Skeletal muscle satellite cell (primary cell): ENCODE data around the gene CACNB4.

ENCODE experiments used
- H3K27me3 ChIP-seq: 2 replicates; pipeline ENCODE4 v1.7.0; 2013; ENCODE audit warnings: low read length; ENCODE audit not compliant: control insufficient read depth, insufficient read depth
- H3K36me3 ChIP-seq: 2 replicates; pipeline ENCODE4 v1.7.0; 2013; ENCODE audit warnings: mild to moderate bottlenecking, control low read depth, low read length; ENCODE audit not compliant: insufficient read depth
- H3K4me1 ChIP-seq: 2 replicates; pipeline ENCODE4 v1.7.0; 2013; ENCODE audit warnings: low read length; ENCODE audit not compliant: control insufficient read depth, insufficient read depth
- H3K4me2 ChIP-seq: 2 replicates; pipeline ENCODE4 v1.7.0; 2013; ENCODE audit warnings: mild to moderate bottlenecking, low read length
- H3K4me3 ChIP-seq: 2 replicates; pipeline ENCODE4 v1.7.0; 2013; ENCODE audit warnings: low read length
- H3K9ac ChIP-seq: 2 replicates; pipeline ENCODE4 v1.7.0; 2013; ENCODE audit warnings: mild to moderate bottlenecking, low read depth, low read length, moderate library complexity
- H3K9me3 ChIP-seq: replicated peaks from 2 replicates; pipeline ENCODE4 v1.7.0; 2013; ENCODE audit warnings: mild to moderate bottlenecking, control low read depth, low read length

The CACNB4 gene

GRCh38 chr2:151968770-151969470 is 129.9 kb downstream of the CACNB4 start:
- H3K27me3 ChIP-seq: no peaks in the 10 kb centered on the region
- H3K36me3 ChIP-seq: no peaks in the 10 kb centered on the region
- no peak overlapping the region for H3K4me3 ChIP-seq
- no peaks in the 10 kb centered on the region for H3K9me3 ChIP-seq
- H3K4me1 ChIP-seq: no peaks in the 10 kb centered on the region
- no peak overlapping the region for H3K9ac ChIP-seq
- H3K4me2 ChIP-seq: no peak overlapping the region

DNA sequence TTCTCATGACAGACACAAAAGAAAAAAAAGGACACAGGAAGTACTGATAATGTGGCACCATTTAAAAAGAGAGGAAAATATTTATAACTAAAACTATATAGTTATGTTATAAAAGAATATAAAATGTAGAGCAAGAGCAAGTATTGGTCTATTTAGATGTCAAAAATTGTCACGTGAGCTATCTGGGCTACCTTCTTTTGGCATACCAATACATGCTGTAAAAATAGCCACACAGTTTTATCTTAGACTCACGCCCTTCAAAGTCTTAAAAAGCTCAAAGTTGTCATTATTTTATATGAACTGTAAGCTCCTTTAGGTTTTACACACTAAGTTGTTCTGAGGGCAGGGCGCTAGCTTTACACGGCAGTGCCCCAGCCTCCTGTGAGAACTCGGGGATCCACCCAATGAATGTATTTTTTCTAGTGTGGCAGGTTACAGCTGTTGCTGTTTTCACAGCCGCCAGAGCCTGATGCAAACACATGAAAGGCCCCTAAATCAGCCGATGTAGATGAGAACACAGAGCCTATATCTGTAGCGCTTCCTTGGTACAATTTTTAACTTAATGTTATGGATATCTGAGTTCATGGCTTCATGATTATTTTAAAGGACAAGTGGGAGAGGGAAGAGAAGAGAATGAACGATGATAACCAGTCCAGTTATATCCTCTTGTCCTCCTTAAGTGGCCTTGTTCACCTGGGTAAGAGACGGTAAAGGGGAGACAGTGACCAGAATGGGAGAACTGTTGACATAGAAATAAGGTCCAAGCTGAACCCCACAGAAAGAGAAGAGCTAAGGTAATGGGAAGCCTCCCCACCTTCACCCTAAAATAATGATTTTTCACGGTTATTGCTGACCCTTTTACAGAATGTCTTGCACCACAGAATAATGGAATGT is 130.8 kb downstream of the CACNB4 start:
- Histone ChIP-seq H3K36me3 (no peaks in the 10 kb centered on the region), H3K4me3 (no peak overlapping the region), H3K9me3 (no peaks in the 10 kb centered on the region), H3K4me1 (no peaks in the 10 kb centered on the region), H3K9ac (no peak overlapping the region), H3K4me2 (no peak overlapping the region), H3K27me3 (no peaks in the 10 kb centered on the region)

DNA sequence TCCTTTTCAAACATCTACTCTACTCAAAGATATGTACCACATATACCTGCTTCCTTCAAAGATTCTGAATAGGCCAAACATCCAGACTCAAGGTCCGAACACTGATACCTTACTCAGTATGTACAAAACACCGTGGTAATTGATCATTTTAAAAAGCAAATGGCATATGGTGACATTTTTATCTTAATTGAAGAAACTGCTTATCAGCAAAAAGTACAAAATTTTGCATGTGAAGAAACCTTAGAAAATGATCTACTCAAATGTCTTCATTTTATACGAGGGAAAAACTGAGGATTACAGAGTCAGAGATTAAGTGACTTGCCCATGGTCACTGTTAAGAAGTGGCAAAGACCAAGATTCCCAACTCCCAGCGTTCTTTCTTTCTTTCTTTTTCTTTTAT is 133.0 kb downstream of the CACNB4 start:
- Histone ChIP-seq H3K9ac (no peak overlapping the region), H3K4me1 (no peaks in the 10 kb centered on the region), H3K4me3 (no peak overlapping the region), H3K27me3 (no peaks in the 10 kb centered on the region), H3K4me2 (no peak overlapping the region), H3K36me3 (no peaks in the 10 kb centered on the region), H3K9me3 (no peaks in the 10 kb centered on the region)

DNA sequence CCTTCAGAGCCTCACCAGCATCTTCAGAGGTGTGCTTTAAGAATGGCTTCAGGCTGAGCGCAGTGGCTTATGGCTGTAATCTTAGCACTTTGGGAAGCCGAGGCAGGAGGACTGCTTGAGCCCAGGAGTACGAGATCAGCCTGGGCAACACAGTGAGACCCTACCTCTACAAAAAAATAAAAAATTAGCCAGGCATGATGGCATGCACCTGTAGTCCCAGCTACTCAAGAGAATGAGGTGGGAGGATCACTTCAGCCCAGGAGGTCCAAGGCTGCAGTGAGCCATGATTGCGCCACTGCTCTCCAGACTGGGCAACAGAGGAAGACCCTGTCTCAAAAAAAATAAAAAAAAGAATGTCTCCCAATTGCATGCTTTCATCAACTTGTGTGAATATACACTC is 137.3 kb downstream of the CACNB4 start:
- H3K4me1 ChIP-seq: no peaks in the 10 kb centered on the region
- H3K9ac ChIP-seq: no peak overlapping the region
- no peaks in the 10 kb centered on the region for H3K27me3 ChIP-seq
- no peak overlapping the region for H3K4me3 ChIP-seq
- H3K4me2 ChIP-seq: no peak overlapping the region
- no peaks in the 10 kb centered on the region for H3K36me3 ChIP-seq
- no peaks in the 10 kb centered on the region for H3K9me3 ChIP-seq

DNA sequence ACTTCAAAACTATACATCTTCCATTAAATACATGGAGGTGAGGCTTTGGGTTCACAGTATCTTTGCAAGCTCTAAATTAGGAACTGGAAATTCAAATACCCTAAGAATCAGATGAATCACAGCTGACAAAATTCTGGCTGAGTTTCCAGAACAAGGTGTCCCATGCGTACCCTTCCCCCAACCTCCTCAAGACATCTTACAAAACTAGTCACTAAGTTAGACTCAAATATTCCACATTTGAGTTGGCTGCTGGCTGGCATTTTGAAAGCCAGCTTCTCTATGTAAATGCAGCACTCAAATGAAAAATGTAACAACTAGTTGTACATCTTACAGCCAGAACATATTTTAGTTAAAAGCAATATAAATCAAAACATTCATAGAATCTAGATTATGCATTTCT is 139.6 kb downstream of the CACNB4 start:
- no peaks in the 10 kb centered on the region for H3K27me3 ChIP-seq
- no peaks in the 10 kb centered on the region for H3K36me3 ChIP-seq
- no peaks in the 10 kb centered on the region for H3K4me1 ChIP-seq
- no peak overlapping the region for H3K9ac ChIP-seq
- H3K4me2 ChIP-seq: no peak overlapping the region
- no peaks in the 10 kb centered on the region for H3K9me3 ChIP-seq
- H3K4me3 ChIP-seq: no peak overlapping the region

- no peak overlapping the region for H3K4me2 ChIP-seq
- no peak overlapping the region for H3K9ac ChIP-seq
- H3K4me1 ChIP-seq: no peaks in the 10 kb centered on the region
- H3K36me3 ChIP-seq: no peaks in the 10 kb centered on the region
- H3K27me3 ChIP-seq: peaks cover 9% of the 10 kb centered on the region
- no peaks in the 10 kb centered on the region for H3K9me3 ChIP-seq
- H3K4me3 ChIP-seq: no peak overlapping the region
These were observed 145.4 kb downstream of the CACNB4 start for GRCh38 chr2:151953467-151953866.

DNA sequence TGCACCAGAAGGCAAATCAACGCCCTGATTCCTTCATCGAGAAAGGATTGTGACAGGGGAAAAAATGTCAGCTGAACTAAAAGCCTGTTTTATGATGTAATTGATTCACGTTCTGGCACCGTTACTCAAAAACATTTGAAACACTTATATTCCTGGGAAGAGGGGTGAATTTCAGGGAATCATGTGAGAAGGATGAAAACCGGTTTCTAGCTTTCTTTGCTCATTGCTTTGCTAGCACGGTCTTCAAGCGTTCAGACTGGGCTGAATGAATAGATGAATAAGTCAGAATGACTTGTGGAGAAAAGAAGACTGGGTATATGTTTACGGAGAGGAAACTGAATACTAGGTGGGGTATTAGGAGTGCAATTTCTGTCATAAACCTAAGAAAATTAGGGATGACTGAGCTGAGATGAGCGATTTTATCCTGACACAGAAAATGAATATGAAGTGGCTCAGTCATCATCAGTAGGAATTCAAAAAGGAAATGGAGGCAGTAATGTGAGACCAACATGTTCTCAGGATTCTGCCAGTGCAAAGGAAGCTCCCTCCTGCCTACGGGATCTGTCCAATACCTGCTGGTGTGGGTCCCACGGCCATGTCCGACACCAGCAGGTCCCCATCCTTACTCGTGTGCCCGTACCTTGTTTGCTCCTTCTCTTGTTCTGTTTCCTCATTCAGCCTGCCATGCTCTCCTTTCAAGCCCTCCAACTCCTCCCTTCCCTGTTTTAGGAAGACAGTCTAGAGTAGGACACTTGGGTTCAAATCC is 146.0 kb downstream of the CACNB4 start:
- no peaks in the 10 kb centered on the region for H3K9me3 ChIP-seq
- no peaks in the 10 kb centered on the region for H3K4me1 ChIP-seq
- no peaks in the 10 kb centered on the region for H3K36me3 ChIP-seq
- H3K27me3 ChIP-seq: peaks cover 9% of the 10 kb centered on the region
- H3K9ac ChIP-seq: no peak overlapping the region
- H3K4me2 ChIP-seq: no peak overlapping the region
- H3K4me3 ChIP-seq: no peak overlapping the region

DNA sequence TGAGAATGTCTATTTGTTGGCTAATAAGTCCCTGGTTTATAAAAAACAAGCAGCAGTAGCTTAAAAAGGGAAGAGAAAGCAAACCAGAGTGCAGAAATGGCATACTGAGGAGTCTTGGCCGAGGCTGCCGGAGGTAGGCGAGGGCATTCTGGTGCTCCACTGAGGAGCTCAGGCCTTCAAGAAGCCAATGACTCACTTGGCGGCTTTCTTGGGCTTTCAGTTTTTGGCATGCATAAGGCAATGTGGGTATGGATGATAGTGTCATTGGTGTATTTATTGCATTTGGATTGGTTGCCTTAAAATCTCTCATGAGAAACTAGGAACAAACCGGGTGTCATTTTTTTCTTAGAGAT is 151.1 kb downstream of the CACNB4 start:
- Histone ChIP-seq H3K4me1 (no peaks in the 10 kb centered on the region), H3K9ac (no peak overlapping the region), H3K4me2 (no peak overlapping the region), H3K4me3 (no peak overlapping the region), H3K9me3 (no peaks in the 10 kb centered on the region), H3K36me3 (no peaks in the 10 kb centered on the region), H3K27me3 (peaks cover 14% of the 10 kb centered on the region)

DNA sequence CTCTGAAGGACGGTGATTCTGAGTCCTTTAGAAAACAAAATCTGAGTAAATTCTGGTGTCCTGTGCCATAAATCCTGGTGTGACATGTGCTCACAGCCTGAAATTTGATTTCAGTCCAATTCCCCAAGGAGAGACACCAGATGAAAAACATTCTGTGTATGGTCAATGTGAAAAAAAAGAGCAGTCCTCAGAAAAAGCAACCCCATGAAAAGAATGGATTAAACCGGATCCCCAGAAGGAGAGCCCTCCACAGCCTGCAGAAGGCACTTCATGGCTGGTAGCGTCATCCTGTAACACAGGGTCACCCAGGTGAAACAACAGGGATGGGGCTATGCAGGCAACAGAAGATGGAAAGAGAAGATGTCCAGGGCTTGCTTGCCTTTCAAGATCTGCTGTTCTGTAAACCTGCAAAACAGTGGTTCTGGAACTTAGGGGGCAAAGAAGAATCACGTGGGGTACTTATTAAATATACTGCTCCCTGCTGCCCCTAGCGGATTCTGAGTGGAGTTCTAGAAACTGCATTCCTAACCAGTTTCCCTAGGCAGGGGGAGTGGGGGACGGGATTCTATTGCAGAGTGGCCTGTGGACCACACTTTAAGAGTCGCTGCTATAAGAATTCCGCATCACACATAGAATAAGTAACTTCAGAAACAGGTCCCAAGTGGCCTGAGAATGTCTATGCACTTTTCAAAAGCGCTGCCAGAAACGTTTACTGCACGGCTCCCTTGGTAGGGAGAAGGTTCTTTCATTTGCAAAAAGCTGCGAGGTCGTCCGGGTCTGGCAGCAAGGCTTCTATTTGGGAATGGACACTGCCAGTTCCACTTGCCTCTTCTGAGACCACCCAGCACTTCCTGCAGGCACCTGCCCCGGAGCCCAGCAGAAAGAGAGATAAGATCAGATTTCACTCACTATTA is 151.7 kb downstream of the CACNB4 start:
- Histone ChIP-seq H3K9me3 (no peaks in the 10 kb centered on the region), H3K4me3 (no peak overlapping the region), H3K9ac (no peak overlapping the region), H3K4me1 (no peaks in the 10 kb centered on the region), H3K27me3 (peaks cover 14% of the 10 kb centered on the region), H3K4me2 (no peak overlapping the region), H3K36me3 (no peaks in the 10 kb centered on the region)

DNA sequence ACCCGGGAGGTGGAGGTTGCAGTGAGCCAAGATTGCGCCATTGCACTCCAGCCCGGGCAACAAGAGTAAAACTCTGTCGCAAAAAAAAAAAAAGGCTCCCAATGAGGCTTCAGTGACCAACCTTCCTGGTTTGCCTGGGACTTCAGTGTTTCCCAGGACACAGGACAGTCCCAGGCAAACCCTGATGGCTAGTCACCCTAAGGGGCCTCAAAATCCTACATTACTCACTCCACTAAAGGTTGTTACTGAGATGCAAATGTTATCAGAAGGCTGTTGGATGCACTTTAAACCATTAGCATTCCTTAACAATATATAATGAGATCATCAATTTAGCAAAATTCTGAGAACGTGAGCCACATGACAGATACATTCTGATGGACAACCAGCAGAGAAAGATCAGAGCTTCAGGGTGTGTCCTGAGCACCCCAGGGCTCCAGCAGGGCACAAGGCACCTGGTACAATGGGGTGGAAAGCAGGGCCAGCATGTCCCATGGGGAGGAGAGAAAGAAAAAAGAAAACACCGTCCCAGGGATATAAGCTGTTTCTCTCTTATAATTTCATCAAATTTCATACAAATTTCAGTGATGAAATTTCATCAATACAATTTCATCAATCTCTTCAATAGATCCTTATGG is 152.5 kb downstream of the CACNB4 start:
- H3K4me3 ChIP-seq: no peak overlapping the region
- H3K27me3 ChIP-seq: peaks cover 6% of the 10 kb centered on the region
- no peaks in the 10 kb centered on the region for H3K9me3 ChIP-seq
- H3K9ac ChIP-seq: no peak overlapping the region
- no peak overlapping the region for H3K4me2 ChIP-seq
- H3K36me3 ChIP-seq: no peaks in the 10 kb centered on the region
- H3K4me1 ChIP-seq: no peaks in the 10 kb centered on the region
